GM21367 (cell line): ENCODE measurements around the gene RELA.
"Not testable (repeated sequence)": the region's sequence is repeated elsewhere in the genome, so short reads cannot be mapped to it uniquely, and the experiment has no call there.

Experiments
- ATAC-seq: cut with Tn5 transposase; IDR thresholded peaks from one replicate; pipeline ENCODE4 v1.9.1; 2021; ENCODE audit not compliant: unreplicated experiment

RELA gene

DNA sequence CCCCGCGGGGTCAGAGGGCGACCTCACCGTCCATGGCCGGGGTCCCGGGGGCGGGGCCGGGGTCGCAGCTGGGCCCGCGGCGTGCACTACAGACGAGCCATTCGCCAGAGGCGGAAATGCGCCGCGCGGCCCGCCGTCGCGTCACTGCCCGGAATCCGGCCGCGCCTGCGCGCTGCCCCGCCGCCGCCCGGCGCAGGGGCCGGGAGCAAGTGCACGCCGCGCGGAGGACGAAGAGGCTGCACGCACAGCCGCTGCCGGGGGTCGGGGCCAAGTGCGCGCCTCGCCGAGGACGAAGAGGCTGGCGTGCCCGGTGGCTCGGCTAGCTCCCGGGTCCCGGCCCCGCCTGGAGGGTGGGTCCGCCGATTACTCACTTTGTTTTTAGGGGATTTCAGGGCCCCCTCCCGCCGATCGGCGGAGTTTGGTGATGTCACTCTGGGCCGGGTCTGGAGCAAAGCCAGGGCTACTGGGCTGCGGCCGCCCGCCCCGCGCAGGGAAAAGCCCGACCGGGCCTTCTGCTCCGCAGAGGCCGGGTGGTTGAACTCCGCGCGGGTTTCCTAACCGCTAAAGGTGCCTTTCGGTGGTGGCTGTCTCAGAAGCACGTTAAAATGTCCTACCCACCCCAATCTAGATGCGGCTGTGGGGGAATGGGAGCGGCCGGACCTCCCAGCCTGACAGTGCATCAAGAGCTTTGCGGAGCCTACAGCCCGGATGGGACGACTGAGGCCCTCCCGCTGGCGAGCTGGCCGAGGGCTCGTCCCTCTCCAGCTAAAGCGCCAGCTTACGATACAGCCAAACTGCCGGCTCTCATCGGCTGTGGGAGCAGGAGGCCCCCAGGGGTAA lies at the start of gene RELA:
Gene RELA (minus strand): TSS at position 118 of the 840 bp plus-strand sequence. CDS start 84 bp downstream, at position 34.
- ATAC-seq = peak; percentile 70

GRCh38 chr11:65711785-65712632 lies 49.3 kb upstream of the RELA start, which contains the start of gene KAT5:
Gene KAT5, plus strand, starts transcription at chr11:65712252. Its CDS starts 16 bp downstream, at chr11:65712268.
- peak; percentile 66 for ATAC-seq

DNA sequence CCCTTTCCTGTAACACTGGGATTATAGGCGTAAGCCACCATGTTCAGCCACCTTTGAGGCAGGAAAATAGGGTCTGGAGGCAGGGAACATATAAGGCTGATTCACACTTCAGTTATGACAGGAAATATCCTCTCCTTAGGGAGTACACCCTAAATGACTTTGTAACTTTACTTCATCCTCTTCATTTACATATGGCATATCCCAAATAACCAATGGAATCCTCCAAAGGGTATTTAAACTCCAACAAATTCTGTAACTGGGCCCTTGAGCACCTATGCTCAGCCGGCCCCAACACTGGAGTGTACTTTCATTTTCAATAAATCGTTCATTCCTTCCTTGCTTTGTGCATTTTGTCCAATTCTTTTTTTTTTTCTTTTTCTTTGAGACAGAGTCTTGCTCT lies 47.7 kb upstream of the RELA start:
- ATAC-seq = no peak

DNA sequence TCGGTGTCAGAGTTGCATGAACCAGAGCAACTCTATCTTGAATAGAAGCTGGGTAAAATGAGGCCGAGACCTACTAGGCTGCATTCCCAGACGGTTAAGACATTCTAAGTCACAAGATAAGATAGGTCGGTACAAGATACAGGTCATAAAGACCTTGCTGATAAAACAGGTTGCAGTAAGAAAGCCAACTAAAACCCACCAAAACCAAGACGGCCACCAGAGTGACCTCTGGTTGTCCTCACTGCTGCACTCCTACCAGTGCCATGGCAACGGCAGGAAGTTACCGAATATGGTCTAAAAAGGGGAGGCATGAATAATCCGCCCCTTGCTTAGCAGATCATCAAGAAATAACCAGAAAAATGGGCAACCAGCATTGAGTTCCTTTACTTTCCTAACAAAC lies 46.9 kb upstream of the RELA start:
- ATAC-seq = no peak

DNA sequence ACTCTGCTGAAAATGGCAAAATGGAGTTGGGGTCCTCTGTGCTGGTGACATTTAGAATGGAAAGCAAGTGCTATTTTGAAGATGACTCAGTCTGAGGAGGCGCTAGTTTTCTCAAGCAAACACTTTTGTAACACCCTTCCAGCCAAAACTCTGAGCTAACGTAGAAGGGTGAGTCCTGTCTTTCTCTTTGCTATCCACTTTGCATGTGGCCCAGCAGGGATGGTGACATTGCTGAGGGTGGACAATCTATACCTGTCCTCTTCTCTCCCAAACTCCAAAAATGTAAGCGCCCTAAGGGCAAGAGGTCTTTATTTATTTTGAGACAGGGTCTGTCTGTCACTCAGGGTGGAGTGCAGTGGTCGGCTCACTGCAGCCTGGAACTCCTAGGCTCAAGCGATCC lies 45.7 kb upstream of the RELA start:
- ATAC-seq = no peak

- ATAC-seq = not testable (repeated sequence)
These were observed 44.3 kb upstream of the RELA start for GRCh38 chr11:65707002-65707401.

DNA sequence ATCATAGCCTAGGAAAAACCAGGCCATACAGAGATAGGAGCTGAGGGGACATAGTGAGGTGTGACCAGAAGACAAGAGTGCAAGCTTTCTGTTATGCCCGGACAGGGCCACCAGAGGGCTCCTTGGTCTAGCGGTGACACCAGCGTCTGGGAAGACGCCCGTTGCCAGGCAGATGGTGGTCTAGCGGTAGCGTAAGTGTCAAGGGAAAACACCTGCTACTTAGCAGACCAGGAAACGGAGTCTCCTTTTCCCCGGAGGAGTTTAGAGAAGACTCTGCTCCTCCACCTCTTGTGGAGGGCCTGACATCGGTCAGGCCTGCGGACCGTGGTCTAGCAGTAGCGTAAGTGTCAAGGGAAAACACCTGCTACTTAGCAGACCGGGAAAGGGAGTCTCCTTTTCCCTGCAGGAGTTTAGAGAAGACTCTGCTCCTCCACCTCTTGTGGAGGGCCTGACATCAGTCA lies 43.6 kb upstream of the RELA start:
- ATAC-seq = not testable (repeated sequence)

DNA sequence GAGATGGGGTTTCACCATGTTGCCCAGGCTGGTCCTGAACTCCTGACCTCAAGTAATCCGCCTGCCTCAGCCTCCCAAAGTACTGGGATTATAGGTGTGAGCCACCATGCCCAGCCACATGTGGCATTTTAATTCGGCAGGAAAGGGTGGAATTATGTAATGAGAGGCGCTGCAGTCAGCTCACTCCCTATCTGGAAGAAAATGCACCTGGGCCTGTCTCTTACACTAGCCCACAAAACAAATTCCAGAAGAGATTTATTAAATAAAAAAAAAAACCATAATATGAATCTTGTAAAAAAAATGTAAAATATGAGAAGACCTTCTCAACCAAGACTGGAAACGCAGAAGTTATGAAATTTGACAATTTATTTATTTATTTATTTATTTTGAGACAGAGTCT lies 41.1 kb upstream of the RELA start:
- no peak for ATAC-seq

- no peak for ATAC-seq
These were observed 39.0 kb upstream of the RELA start for GRCh38 chr11:65701686-65702085.

GRCh38 chr11:65700399-65700798 lies 37.7 kb upstream of the RELA start:
- ATAC-seq = no peak

DNA sequence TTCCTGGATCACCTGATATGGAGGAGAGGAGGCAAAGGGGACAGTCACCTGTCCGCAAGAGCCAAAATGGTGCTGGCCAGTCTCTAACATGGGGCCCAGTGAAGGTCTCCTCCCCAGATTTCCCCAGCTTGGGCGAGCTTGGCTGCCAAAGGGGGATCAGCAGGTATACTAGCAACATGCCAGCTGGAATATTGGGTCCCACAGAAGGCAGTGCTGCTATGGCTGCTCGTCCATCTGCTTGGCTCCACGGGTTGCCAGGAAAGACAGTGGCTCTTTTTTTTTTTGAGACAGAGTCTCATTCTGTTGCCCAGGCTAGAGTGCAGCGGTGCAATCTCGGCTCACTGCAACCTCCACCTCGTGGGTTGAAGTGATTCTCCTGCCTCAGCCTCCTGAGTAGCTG lies 36.6 kb upstream of the RELA start:
- no peak for ATAC-seq

GRCh38 chr11:65698205-65698604 lies 35.5 kb upstream of the RELA start:
- ATAC-seq = no peak

DNA sequence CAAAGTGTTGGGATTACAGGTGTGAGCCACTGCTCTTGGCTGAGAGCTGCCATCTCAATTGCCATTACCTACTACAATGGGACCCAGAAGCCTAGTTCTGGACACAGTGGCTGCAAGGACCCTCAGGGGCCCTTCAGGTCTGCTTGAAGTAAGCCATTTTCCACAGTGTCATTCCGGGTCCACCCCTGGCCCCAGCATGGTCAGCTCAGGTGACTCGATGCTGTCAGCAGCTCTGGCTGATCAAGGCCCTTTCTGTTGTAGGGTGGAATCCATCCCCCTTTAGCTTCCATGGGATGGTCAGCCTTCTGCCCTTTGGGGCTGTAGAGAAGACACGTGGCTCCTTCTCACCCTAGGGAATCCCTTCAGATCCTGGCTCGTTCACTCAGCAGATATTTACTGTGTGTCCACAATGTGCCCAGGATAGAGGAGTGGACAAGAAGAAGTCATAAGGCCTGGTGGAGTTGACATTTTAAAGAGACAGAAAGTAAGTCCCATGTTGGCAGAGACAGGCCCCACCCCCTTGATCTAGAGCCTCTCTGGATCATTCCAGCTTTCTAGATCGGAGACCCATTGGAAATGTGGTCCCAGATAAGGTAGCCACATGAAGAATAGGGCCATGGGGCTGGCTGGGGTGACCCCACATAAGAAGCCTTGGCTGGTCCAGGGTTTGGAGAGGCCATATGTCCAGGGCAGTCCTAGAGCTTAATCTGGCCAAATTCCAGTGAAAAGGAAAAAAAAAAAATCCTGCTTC lies 34.3 kb upstream of the RELA start:
- no peak for ATAC-seq

DNA sequence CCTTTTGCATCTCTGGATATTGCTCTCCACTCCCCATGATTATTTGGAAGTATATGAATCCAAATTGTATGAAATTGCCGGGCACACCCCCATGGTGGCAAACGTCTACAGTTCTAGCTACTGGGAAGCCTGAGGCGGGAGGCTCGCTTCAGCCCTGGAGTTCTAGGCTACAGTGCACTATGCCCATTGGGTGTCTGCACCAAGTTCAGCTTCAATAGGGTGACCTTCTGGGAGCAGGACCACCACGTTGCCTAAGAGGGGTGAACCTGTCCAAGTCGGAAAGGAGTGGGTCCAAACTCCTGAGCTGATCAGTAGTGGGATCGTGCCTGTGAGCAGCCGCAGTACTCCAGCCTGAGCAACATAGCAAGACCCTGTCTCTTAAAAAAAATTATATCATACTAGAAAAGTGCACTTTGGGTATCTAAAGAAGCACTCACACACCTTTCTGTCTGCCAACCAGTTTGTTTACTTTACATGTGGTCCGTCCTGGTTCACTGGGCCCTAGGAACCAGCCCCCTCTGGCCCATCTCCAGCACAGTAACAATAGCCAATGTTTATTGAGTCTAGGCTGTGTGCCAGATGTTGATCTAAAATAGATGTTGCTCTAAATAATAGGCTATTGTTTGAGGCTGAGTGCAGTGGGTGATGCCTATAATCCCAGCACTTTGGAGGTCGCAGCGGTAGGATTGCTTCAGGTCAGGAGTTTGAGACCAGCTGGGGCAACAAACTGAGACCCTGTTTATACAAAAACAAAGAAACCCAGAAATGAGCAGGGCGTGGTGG lies 32.9 kb upstream of the RELA start:
- no peak for ATAC-seq

- ATAC-seq = no peak
These were observed 29.7 kb upstream of the RELA start for GRCh38 chr11:65692367-65692766.

DNA sequence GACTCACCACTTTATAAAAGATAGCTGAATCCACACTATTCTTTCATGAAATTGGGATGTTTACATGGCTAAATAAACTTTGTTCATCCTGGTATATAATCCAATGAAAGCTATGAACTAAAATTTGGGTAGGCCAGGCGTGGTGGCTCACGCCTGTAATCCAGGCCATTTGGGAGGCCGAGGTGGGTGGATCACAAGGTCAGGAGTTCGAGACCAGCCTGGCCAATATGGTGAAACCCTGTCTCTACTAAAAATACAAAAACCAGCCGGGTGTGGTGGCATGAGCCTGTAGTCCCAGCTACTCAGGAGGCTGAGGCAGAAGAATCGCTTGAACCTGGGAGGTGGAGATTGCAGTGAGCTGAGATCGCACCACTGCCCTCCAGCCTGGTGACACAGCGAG lies 29.1 kb upstream of the RELA start:
- not testable (repeated sequence) for ATAC-seq

DNA sequence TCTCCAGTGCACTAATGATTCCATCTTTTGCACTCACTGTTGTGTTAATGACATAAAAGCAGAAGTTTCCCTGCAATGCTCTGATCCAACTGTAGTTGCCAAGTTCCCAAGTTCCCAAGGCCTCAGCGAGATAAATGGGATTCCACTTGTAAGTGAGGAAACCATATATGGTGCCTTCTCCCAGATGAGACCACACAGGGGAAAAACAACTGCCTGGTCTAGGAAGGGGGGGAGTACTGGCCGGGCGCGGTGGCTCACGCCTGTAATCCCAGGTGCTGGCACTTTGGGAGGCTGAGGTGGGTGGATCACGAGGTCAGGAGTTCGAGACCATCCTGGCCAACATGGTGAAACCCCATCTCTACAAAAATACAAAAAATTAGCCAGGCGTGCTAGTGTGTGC lies 23.3 kb upstream of the RELA start:
- no peak for ATAC-seq

DNA sequence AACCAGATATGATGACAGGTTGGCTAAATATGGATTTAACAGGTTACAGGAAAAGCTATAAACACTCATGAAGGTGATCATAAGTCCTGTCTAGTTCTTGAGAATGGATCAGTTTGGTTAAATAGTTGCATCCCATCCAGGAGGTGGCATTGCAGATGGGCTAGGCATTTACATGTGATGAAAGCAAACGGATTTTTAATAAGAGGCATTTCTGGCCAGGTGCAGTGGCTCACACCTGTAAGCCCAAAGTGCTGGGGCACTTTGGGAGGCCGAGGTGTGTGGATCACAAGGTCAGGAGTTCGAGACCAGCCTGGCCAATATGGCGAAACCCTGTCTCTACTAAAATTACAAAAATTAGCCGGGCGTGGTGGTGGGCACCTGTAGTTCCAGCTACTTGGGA lies 20.8 kb upstream of the RELA start:
- ATAC-seq = not testable (repeated sequence)

- no peak for ATAC-seq
These were observed 17.6 kb upstream of the RELA start for GRCh38 chr11:65680192-65680743.

DNA sequence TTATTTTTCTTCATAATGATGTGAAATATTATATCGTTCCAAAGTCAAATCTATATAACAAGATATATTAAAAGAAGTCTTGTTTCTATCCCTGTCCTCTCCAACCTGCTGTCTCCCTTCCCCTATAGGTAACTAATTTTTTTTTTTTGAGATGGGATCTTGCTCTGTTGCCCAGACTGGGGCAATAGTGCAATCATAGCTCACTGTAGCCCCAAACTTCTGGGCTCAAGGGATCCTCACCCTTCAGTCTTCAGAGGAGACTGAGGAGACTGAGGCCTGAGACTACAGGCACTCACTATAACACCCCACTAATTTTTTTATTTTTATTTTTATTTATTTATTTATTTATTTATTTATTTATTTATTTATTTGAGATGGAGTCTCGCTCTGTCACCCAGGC lies 10.3 kb upstream of the RELA start:
- ATAC-seq = no peak
